Adrenal gland (tissue), 5 donors: ENCODE measurements around the gene TTC39B.

Experiments used
- POLR2A ChIP-seq, 2 donors: fragments of 450-650 bp; IDR thresholded peaks; one replicate each; pipeline ENCODE4 v1.6.1; 2017; ENCODE audit warnings: antibody characterized with exemption in 2 of 2, mild to moderate bottlenecking in 2 of 2, moderate library complexity in 1 of 2
- TF ChIP-seq, protein P1 (sequence below), 6 experiments: fragments of 450-650 bp in 4 of 6; fragments of 200-600 bp in 2 of 6; sonication (generic) in 1 of 6; IDR thresholded peaks; 1 replicate in 5 of 6; 2 replicates in 1 of 6; pipeline versions ENCODE4 v1.5.1 to v1.8.0; 2016 to 2021; ENCODE audit warnings: antibody characterized with exemption in 6 of 6, mild to moderate bottlenecking in 2 of 6, moderate library complexity in 1 of 6
- donor health status: DM: no; HTN: no; CAD: no.

DNA sequence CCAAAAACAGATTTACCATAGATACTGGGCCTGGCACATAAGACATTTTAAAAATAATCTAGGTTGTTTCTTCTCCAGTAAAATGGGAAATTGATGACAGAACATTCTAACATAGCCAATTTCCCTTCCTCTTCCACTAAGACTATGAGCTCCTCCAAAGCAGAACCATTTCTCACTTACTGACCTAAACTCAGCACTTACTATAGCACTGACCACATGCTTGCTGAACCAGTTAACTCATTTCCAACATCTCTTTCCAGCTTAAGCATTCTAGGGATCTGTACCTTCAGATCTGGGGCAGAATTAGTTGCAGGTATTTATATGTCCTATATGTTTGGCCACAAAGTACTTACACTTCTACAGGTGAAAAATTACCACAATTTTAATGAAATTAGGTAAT is 58.9 kb downstream of the TTC39B start:
- TF ChIP-seq, protein P1, sequence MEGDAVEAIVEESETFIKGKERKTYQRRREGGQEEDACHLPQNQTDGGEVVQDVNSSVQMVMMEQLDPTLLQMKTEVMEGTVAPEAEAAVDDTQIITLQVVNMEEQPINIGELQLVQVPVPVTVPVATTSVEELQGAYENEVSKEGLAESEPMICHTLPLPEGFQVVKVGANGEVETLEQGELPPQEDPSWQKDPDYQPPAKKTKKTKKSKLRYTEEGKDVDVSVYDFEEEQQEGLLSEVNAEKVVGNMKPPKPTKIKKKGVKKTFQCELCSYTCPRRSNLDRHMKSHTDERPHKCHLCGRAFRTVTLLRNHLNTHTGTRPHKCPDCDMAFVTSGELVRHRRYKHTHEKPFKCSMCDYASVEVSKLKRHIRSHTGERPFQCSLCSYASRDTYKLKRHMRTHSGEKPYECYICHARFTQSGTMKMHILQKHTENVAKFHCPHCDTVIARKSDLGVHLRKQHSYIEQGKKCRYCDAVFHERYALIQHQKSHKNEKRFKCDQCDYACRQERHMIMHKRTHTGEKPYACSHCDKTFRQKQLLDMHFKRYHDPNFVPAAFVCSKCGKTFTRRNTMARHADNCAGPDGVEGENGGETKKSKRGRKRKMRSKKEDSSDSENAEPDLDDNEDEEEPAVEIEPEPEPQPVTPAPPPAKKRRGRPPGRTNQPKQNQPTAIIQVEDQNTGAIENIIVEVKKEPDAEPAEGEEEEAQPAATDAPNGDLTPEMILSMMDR (IDR thresholded peaks at IDR 0.05) = no peak
- TF ChIP-seq POLR2A (IDR thresholded peaks at IDR 0.05) = no peak
